HG03575 (cell line): ENCODE measurements around the gene CTSA.

Experiments used
- ATAC-seq: cut with Tn5 transposase; IDR thresholded peaks from one replicate; pipeline ENCODE4 v1.9.1; 2021; ENCODE audit not compliant: unreplicated experiment, insufficient number of reproducible peaks, low FRiP score; ENCODE audit errors: extremely low read depth

CTSA gene

DNA sequence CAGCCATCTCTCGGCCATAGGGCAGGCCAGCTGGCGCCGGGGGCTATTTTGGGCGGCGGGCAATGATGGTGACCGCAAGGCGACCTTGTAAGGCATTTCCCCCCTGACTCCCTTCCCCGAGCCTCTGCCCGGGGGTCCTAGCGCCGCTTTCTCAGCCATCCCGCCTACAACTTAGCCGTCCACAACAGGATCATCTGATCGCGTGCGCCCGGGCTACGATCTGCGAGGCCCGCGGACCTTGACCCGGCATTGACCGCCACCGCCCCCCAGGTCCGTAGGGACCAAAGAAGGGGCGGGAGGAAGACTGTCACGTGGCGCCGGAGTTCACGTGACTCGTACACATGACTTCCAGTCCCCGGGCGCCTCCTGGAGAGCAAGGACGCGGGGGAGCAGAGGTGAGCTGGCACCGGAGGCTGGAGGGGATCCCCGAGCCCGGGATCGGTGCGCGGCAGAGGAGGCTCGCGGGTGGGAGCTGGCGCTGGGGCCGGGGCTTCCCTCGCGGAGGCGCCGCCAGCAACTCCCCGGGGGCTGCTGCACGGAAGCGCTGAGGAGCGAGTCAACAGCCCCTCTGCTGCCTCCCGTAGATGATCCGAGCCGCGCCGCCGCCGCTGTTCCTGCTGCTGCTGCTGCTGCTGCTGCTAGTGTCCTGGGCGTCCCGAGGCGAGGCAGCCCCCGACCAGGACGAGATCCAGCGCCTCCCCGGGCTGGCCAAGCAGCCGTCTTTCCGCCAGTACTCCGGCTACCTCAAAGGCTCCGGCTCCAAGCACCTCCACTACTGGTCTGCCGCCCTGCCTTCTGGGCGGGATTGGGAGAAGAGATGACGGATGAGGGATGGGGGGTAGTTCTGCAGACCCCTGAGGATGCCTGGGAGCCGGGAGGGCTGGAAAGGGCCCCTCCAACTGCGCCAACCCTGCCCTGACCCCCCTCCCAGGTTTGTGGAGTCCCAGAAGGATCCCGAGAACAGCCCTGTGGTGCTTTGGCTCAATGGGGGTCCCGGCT is at the start of gene CTSA, which contains the start of gene NEURL2:
CTSA (plus strand) TSS at position 351 of the 999 bp plus-strand sequence; CDS start at position 585, 234 bp downstream.
NEURL2 (minus strand) TSS at position 224 of the 999 bp plus-strand sequence; CDS start at position 7, 217 bp downstream.
- ATAC-seq, result no peak

DNA sequence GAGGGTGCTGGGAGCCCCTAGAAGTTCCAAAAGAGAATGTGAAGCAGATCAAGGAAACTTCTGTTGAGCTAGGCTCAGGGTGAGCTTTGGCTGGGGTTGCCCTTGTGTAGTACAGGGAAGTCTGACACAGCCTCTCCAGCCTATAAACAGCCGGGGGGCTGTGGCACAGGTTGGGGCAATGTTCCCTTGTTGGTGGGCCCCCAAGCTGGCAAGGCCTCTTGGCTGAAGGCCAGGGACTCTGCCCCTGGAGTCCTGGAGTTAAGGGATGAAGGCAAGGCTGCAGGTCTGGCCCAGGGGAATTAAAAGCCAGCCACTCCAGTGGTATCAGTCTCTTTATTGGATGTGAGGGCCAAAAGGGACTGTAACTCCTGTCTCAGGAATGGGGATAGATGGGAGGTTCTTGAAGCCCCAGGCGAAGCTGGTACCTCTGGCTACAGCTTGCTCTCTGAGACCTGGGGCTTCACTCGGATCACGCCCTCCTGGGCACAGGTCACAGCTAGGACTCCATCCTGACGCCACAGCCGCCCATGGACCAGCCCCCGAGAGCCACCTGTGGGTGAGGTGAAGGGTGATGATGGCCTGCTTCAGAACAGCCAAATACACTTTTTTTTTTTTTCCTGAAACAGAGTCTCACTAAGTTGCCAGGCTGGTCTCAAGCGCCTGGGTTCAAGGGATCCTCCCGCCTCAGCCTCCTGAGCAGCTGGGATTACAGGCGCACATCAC is 49.6 kb upstream of the CTSA start:
- no peak for ATAC-seq

DNA sequence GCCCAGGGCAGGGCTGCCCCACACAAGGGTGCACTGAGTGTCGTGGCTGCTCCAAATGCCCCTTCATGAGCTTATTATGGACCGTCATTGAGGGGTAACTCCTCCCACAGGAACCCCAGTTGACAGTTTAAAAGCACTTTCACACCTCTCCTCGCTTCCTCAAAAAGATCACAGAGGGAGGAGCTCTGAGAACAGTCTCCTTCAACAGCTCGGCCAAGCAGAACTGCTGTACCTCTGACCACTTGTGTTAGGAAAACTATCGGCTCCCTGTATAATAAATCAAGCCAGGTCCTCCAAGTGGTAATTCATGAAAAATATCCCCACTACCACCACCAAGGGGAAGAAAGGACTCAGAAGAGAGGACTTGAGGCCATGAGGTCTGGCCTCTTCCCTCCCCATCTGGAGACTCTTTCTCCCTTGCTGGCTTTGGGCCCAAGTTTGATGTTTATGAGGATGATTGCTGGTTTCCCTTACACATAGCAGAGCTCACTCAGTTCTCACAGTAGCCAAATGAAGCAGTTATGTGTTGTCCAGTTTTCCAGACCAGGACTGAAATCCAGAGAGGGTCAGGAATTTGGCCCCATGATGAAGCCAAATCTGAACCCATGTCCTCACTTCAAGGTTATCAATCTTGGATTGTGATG is 48.8 kb upstream of the CTSA start:
- ATAC-seq, result no peak

DNA sequence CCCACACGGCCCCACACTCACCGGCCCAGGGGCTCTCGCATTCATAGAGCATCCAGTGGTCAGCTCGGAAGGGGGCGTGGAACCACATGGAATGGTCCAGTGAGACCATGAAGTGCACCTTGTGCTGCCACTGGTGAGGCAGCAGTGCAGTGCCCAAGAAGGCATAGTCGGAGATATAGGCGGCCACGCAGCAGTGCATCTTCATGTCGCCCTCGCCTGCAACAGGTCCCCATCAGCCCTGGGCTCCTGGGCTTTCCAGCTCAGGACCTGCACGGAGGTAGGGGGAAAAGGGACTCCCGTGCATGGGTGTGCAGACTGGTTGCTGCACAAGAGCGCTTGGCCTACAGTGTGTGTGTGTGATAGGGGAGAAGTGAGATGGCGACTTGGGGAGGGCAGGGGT is 47.6 kb upstream of the CTSA start:
- ATAC-seq, result no peak

DNA sequence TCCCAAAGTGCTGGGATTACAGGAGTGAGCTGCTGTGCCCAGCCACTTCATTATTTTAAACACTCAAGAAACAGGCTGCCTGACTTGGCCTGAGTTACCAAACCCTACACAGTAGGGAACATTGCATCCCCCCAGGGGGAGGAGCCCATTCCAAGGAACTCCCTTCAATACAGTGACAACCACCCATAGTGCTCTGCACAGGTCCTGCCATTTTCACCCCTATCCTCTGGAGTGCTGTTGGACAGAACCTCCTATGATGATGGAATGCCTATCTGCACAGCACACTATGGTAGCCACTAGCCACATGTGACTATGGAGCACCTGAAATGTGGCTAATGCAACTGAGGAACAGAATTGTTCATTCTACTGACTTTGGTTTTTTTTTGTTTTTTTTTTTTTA is 45.7 kb upstream of the CTSA start:
- ATAC-seq, result no peak

DNA sequence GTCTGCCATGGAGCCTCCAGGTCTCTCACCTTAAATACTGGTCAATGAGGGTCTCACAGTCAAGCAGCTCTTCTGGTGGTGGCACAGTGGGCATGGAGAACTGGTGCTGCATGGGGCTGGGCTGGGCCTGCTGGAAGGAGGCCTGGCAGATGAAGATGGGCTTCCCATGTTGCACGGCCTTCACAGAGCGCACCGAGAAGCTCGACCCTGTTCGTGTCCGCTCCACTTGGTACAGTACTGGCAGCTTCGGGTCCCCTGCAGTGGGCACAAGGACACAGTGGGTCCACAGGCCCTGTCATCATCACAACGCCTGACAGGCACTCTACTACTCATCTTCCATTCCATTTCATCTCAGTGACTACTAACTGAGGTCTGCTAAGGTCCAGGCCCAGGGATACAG is 42.7 kb upstream of the CTSA start:
- no peak for ATAC-seq

DNA sequence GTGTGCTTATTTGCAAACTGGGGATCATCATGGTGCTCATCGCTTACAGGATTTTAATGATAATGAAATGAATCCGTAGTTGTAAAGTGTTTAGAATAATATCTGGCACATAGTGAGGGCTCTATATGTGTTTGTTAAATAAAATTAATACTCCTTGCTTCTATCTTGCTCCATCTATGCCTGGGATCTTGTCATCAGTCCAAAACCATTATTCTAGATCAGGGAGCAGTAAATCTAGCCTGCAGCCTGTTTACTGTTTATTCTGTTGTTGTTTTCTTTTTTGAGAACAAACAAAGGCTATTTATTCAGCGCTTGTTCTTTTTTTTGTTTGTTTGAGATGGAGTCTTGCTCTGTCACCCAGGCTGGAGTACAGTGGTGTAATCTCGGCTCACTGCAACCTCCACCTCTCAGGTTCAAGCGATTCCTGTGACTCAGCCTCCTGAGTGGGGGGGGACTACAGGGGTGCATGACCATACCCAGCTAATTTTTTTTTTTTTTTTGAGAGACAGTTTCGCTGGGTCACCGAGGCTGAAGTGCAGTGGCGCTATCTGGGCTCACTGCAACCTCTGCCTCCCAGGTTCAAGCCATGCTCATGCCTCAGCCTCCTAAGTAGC is 42.1 kb upstream of the CTSA start:
- no peak for ATAC-seq

DNA sequence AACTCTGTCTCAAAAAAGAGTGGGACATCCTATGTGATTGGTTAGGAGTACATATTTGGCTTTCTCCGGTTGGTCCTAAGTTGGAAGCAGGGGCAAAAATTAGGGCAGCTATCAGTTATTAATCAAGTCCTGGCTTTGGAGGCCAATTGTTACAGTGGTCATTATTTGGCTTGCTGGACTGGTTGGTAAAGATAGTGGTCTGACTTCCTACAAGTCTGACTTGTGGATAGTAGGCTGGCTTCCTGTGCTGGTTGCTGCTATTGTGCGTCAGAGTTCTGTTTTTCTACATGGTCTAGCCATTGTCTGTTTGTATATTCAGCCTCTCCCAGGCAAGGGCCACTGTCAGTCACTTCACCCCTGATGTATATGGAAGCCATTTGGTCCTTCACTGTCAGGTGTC is 40.9 kb upstream of the CTSA start:
- no peak for ATAC-seq

DNA sequence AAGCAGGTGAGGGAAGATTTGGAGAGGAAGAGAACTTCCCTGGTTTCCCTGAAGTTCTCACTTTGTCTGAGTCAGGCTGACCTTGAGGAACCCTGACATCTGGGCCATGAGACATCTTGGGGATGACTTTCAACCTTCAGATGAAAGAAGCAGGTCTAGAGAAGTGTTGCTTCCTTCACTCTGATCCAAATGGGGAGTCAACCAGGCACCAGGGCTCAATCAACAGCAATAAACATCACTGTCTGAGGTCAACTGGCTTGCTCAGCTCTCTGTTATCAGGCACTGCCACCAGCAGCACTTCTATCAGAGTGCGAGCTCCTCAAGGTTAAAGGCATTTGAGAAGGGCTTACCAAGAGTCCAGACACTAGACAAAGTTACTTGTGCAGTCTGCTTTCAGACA is 40.2 kb upstream of the CTSA start:
- no peak for ATAC-seq

DNA sequence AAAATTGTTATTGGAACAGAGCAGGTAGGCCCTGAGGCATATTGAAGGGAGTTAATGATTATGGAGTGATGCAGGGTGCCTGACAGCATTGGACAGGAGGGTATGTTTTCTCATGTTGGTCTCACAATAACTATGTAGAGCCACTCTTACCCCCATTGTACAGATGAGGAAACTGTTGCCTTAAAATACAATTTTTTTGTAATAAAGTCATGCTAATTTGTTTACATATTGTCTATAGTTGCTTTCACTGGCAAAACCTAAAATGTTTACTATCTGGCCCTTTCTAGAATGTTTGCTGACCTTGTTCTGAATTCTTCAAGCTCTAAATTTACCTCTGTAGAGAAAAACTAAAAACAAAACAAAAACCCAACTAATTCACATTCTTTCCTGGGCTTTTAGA is 39.6 kb upstream of the CTSA start:
- ATAC-seq, result no peak

DNA sequence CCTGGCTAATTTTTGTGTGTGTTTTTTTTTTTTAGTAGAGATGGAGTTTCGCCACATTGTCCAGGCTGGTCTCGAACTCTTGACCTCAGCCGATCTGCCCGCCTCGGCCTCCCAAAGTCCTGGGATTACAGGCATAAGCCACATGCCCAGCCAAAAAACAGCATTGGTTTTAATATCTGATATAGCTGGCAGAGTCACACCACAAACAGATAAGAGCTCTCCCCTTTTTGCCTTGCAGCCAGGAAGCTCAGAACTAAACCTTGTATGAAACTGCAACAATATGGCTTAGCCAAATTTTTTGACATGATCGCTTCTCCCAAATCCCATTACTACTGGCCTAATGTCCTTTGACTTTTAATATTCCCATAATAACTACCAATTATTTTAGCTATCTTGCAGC is 38.8 kb upstream of the CTSA start:
- no peak for ATAC-seq

DNA sequence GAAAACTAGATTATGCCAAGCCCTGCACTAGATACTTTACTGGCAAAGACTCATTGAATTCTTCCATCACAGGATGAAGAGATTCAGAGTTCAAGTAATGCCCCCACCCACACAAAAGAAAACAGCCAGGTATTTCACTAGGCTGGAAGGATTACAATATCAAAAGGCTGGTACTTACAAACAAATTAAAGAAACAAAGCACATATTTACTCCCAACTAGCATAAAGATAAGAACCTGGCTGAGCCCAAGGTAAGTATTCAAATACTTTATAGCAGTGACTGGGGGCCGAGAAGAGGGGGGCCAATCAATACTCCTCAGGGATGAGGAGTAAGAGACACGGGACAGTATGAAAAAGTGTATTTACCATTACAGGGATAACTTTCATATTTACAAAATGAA is 37.7 kb upstream of the CTSA start:
- no peak for ATAC-seq

DNA sequence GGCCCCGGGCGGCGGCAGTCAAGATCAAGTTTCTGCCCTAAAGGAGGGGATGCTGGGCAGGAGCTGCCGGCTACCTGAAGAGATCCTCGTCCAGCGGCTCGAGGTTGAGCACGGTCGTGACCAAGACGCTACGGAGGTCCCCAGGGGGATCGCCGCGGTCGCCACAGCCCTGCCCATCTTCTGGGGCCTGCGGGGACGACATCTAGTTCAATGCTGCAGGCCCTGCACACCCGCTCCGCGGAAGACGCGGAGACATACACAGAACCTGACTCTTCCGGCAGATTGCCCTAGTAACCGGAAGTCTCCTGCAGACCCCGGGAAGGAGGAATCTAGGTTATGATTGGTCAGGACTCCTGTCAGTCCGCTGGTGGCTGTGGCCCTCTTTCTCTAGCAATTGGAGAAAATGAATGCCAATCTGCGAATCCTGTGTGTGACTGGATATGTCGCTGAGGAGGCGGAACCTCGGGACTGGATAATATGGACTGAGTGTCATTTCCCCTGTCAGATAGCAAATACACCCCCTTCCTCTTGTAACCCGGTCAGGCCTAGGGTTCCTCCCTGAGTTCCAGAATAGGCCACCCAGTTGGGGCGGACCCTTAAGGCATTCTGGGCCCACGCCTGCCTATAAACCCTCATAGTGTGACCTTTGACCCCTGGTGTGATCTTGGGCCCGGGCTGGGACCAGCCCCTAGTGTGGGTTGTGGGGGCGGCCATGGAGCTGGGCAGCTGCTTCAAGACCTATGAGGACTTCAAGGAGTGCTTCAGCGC is 33.8 kb upstream of the CTSA start, which contains the start of the genes ACOT8 and ZSWIM3:
ACOT8 (minus strand) TSS at position 279 of the 768 bp plus-strand sequence; CDS start at position 202, 77 bp downstream.
ZSWIM3 (plus strand) TSS at position 501 of the 768 bp plus-strand sequence; CDS start at position 713, 212 bp downstream.
- peak; percentile 71 for ATAC-seq

DNA sequence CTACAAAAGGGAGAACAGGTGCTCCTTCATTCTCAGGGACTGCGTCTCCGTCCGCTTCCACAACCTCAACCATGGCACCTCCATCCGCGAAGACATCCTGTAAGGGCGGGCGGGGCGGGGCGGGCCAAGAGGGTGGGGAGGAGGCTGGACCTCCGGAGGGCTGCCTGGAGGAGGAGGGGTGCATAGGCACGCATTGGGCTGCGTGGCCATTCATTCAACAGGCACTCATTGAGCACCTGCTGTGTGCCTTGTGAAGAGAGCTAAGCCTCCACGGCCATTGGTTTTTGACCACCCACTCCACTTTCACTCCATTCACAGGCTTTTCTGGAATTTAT is 33.3 kb upstream of the CTSA start:
- ATAC-seq, result no peak

DNA sequence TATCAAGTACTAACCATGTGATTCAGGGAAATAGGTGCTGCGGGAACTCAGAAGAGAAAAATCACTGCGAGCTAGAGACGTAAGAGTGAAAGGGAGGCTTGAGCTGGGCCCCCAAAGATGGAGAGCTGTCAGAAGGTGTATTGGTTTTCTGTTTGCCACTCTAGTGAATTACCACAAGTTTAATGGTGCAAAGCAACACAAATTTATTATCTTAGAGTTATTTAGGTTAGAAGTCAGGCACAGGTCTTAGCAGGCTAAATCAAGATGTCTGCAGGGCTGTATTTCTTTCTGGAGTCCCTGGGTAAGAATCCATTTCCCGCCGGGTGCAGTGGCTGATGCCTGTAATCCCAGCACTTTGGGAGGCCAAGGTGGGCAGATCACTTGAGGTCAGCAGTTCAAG is 31.2 kb upstream of the CTSA start:
- no peak for ATAC-seq

DNA sequence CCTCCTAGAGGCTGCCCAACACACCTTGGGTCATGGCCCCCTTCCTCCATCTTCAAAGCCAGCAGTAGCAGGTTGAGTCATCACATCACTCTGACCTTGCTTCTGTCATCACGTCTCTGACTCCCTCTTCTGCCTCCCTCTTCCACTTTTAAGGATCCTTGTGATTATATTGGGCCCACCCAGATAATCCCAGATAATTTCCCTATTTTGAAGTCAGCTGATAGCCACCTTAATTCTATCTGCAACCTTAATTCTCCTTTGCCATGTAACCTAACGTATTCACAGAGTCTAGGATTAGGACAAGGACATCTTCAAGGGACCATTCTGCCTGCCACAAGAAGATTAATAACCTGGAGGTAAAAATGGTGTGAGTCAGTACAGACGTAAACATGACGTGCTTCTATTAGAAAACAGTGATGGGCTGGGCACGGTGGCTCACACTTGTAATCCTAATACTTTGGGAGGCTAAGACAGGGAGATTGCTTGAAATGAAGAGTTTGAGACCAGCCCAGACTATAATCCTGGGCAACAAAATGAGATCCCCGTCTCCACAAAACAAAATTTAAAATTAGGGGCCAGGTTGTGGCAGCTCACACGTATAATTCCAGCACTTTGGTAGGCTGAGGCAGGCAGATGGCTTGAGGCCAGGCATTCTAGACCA is 30.4 kb upstream of the CTSA start:
- no peak for ATAC-seq

DNA sequence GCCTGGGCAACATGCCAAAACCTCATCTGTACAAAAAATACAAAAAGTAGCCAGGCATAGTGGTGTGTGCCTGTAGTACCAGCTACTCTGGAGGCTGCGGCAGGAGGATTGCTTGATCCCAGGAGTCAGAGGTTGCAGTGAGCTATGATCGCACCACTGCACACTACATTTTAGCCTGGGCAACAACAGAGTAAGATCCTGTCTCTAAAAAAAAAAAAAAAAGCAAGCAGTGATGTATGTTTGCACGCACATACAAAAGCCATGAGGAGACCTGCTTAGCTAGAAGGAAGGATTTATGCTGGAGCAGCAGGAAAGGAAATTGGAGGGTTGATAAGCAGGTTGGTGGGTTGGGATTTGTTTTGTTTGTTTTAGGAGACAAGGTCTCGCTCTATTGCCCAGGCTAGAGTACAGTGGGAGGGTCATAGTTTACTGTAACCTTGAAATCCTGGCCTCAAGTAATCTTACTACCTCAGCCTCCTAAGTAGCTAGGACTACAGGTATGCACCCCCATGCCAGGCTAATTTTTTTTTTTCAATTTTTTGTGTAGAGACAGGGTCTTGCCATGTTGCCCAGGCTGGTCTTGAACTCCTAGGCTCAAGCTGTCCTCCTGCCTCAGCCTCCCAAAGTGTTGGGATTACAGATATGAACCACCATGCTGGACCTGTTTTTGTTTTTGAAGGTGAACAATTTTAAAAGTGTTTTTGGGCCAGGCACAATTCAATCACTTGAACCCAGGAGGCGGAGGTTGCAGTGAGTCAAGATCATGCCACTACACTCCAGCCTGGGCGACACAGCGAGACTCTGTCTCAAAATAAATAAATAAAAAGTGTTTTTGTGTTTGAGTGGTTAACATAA is 29.7 kb upstream of the CTSA start:
- ATAC-seq, result no peak
